Mucosa of stomach (tissue), 1 donor: ENCODE results near the gene CAMTA1.

ENCODE experiments used
- H3K27me3 ChIP-seq: one replicate; pipeline ENCODE4 v1.7.0; 2013; ENCODE audit warnings: mild to moderate bottlenecking, low read length; ENCODE audit not compliant: control insufficient read depth, insufficient read depth
- H3K36me3 ChIP-seq: one replicate; pipeline ENCODE4 v1.7.0; 2013; ENCODE audit warnings: low read length; ENCODE audit not compliant: control insufficient read depth, insufficient read depth
- H3K4me1 ChIP-seq: one replicate; pipeline ENCODE4 v1.7.0; 2013; ENCODE audit warnings: mild to moderate bottlenecking, low read length; ENCODE audit not compliant: control insufficient read depth, insufficient read depth
- H3K4me3 ChIP-seq: one replicate; pipeline ENCODE4 v1.7.0; 2013; ENCODE audit warnings: low read length
- H3K9ac ChIP-seq: one replicate; pipeline ENCODE4 v1.7.0; 2013; ENCODE audit warnings: mild to moderate bottlenecking, low read length, moderate library complexity
- H3K9me3 ChIP-seq: one replicate; pipeline ENCODE4 v1.7.0; 2013; ENCODE audit warnings: mild to moderate bottlenecking, low read length, moderate library complexity; ENCODE audit not compliant: control insufficient read depth
- donor health status: Pancreatic carcinoma.

CAMTA1 gene

DNA sequence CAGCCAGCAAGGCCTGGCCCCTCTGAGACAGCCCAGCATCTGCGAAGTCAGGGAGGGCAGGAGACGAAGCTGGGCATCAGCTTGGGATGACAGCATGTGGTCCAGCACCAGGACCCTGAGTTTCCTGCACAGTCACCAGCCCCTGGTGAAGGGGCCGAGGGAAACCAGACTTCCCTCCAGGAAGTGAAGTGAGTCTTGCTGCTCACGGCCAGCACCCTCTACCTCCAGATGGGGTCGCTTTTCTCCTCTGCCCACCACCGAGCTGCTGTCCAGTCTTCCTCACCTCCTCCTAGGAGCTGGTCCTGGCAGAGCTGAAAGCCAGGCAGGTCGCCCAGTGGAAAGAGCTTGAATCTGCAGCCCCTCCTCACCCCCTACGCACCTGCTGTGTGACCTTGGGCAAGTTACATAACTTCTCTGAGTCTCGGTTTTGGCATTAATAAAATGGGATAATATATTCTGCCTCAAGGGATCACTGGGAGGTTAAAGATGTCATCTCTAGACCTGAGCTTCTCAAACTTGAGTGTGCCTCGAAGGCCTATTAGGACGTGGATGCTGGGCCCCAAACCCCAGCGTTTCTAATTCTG, 867.4 kb downstream of the CAMTA1 start:
- Histone ChIP-seq H3K9me3 (no peaks in the 10 kb centered on the region), H3K36me3 (no peaks in the 10 kb centered on the region), H3K9ac (no peak overlapping the region), H3K4me1 (no peaks in the 10 kb centered on the region), H3K27me3 (peaks cover 12% of the 10 kb centered on the region), H3K4me3 (no peak overlapping the region)

DNA sequence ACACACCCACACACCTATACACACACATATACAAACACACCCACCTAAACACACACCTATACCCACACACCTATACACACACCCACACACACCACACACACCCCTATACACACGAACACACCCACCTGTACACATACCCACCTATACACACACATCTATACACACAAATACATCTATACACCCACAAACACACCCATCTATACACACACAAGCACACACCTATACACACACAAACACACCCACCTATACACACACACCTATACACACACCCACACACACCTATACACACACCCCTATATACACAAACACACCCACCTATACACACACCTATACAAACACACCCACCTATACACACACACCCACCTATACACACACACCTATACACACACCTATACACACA, 869.5 kb downstream of the CAMTA1 start:
- H3K9ac ChIP-seq: no peak overlapping the region
- H3K27me3 ChIP-seq: peaks cover 12% of the 10 kb centered on the region
- H3K4me3 ChIP-seq: no peak overlapping the region
- H3K9me3 ChIP-seq: no peaks in the 10 kb centered on the region
- H3K36me3 ChIP-seq: no peaks in the 10 kb centered on the region
- H3K4me1 ChIP-seq: no peaks in the 10 kb centered on the region

DNA sequence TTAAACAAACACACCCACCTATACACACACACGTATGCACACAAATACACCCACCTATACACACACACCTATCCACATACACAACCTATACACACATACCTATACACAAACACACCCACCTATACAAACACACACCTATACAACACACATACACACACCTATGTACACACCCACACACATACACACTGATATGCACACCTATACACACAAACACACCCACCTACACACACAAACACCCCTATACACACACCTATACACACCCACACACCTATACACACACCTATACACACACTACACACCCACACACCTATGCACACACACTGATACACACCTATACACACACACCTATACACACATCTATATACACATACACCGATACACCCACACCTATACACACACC, 870.1 kb downstream of the CAMTA1 start:
- H3K9ac ChIP-seq: no peak overlapping the region
- no peaks in the 10 kb centered on the region for H3K9me3 ChIP-seq
- no peaks in the 10 kb centered on the region for H3K4me1 ChIP-seq
- H3K27me3 ChIP-seq: peaks cover 8% of the 10 kb centered on the region
- no peak overlapping the region for H3K4me3 ChIP-seq
- H3K36me3 ChIP-seq: no peaks in the 10 kb centered on the region

- no peak overlapping the region for H3K9ac ChIP-seq
- H3K9me3 ChIP-seq: no peaks in the 10 kb centered on the region
- H3K36me3 ChIP-seq: no peaks in the 10 kb centered on the region
- no peaks in the 10 kb centered on the region for H3K4me1 ChIP-seq
- H3K27me3 ChIP-seq: no peaks in the 10 kb centered on the region
- no peak overlapping the region for H3K4me3 ChIP-seq
These were observed 871.4 kb downstream of the CAMTA1 start for GRCh38 chr1:7656557-7657215.

DNA sequence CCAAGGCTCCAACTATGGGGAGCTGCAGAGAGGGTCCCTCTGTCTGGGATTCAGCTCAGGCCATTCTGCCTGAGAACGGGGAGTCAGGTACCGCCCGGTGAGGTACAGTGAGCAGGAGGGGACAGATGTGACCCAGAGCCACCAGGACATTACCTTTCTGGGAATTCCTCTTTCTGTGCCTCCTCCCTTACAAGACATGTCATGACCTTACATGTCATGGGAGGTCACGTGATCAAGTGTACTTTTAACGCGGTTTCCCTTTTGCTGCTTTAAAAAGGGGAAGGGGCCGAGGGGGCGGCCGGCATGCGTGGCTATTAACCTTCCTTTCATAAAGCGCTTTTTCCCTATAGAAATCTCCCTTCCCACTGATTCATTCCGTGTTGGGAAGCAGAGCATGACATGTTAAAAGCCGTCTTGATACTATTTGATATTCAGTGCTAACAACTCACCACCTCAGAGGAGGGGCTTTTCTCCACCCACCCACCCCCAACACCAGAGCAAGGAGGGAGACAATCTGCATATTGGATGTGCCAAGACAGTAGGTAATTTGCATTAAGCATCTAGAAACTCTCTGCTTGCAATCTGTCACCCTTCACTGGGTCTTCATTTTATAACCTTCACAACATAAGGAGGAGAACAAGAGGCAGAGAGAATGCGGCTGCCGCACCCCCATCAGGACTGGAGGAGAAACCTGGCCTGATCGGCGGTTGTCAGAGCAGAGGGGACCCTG, 872.2 kb downstream of the CAMTA1 start:
- no peaks in the 10 kb centered on the region for H3K36me3 ChIP-seq
- no peaks in the 10 kb centered on the region for H3K27me3 ChIP-seq
- no peak overlapping the region for H3K9ac ChIP-seq
- H3K9me3 ChIP-seq: no peaks in the 10 kb centered on the region
- no peaks in the 10 kb centered on the region for H3K4me1 ChIP-seq
- H3K4me3 ChIP-seq: no peak overlapping the region

DNA sequence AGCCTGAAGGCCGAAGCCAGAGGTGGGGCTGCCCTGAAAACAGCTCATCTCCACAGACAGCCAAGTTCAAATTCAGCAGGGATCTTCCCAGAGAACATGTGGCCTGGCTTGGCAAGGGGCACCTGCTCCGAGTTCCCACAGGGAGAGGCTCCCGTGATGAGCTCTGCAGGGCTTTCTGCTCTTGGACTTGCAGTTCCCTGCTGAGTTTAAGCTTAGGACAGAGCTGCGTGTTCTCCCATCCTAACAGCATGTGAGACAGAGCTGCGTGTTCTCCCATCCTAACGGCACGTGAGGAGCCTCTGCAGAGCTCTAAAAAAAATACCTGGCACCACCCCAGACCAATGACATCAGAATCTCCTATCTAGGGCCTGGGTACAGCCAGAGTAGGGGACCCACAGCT, 872.8 kb downstream of the CAMTA1 start:
- Histone ChIP-seq H3K4me1 (no peaks in the 10 kb centered on the region), H3K27me3 (no peaks in the 10 kb centered on the region), H3K36me3 (no peaks in the 10 kb centered on the region), H3K4me3 (no peak overlapping the region), H3K9me3 (no peaks in the 10 kb centered on the region), H3K9ac (no peak overlapping the region)

GRCh38 chr1:7659514-7659913, 874.3 kb downstream of the CAMTA1 start:
- no peaks in the 10 kb centered on the region for H3K27me3 ChIP-seq
- no peaks in the 10 kb centered on the region for H3K4me1 ChIP-seq
- H3K9me3 ChIP-seq: no peaks in the 10 kb centered on the region
- H3K36me3 ChIP-seq: no peaks in the 10 kb centered on the region
- H3K9ac ChIP-seq: no peak overlapping the region
- H3K4me3 ChIP-seq: no peak overlapping the region

GRCh38 chr1:7663451-7664146, 878.3 kb downstream of the CAMTA1 start:
- Histone ChIP-seq H3K9me3 (no peaks in the 10 kb centered on the region), H3K4me3 (no peak overlapping the region), H3K9ac (no peak overlapping the region), H3K4me1 (no peaks in the 10 kb centered on the region), H3K27me3 (no peaks in the 10 kb centered on the region), H3K36me3 (no peaks in the 10 kb centered on the region)

DNA sequence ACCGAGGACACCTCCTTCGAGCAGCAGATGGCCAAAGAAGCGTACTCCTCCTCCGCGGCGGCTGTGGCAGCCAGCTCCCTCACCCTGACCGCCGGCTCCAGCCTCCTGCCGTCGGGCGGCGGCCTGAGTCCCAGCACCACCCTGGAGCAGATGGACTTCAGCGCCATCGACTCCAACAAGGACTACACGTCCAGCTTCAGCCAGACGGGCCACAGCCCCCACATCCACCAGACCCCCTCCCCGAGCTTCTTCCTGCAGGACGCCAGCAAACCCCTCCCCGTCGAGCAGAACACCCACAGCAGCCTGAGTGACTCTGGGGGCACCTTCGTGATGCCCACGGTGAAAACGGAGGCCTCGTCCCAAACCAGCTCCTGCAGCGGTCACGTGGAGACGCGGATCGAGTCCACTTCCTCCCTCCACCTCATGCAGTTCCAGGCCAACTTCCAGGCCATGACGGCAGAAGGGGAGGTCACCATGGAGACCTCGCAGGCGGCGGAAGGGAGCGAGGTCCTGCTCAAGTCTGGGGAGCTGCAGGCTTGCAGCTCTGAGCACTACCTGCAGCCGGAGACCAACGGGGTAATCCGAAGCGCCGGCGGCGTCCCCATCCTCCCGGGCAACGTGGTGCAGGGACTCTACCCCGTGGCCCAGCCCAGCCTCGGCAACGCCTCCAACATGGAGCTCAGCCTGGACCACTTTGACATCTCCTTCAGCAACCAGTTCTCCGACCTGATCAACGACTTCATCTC, 879.1 kb downstream of the CAMTA1 start:
- H3K9me3 ChIP-seq: no peaks in the 10 kb centered on the region
- no peak overlapping the region for H3K9ac ChIP-seq
- no peak overlapping the region for H3K4me3 ChIP-seq
- H3K27me3 ChIP-seq: no peaks in the 10 kb centered on the region
- H3K36me3 ChIP-seq: no peaks in the 10 kb centered on the region
- no peaks in the 10 kb centered on the region for H3K4me1 ChIP-seq

DNA sequence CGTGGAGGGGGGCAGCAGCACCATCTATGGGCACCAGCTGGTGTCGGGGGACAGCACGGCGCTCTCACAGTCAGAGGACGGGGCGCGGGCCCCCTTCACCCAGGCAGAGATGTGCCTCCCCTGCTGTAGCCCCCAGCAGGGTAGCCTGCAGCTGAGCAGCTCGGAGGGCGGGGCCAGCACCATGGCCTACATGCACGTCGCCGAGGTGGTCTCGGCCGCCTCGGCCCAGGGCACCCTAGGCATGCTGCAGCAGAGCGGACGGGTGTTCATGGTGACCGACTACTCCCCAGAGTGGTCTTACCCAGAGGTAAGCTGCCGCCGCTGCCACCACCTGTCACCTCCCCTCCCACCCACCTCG, 879.6 kb downstream of the CAMTA1 start:
- Histone ChIP-seq H3K27me3 (peaks cover 2% of the 10 kb centered on the region), H3K36me3 (no peaks in the 10 kb centered on the region), H3K9ac (no peak overlapping the region), H3K4me1 (peaks cover 5% of the 10 kb centered on the region), H3K4me3 (no peak overlapping the region), H3K9me3 (no peaks in the 10 kb centered on the region)

DNA sequence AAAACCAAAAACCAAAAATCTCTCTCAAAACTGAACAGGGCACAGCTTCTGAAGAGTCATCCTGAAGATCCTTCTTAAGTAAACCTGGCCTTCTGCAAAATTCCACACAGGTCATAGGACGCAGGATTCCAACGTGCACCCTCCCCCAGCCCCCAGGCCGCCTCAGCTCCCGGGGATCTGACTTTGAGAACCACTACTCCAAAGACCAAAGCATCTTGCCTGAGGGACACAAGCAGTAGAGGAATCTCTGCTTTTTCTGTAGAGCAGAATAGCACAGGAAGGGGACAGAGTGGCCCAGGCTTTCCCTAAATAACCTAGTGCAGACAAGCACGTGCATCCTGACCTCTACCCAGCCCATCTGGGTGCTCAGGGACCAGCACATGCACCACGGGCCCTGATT, 881.0 kb downstream of the CAMTA1 start:
- peaks cover 9% of the 10 kb centered on the region for H3K27me3 ChIP-seq
- no peak overlapping the region for H3K4me3 ChIP-seq

More for the DNA sequence above, 881.0 kb downstream of the CAMTA1 start:
- H3K9ac ChIP-seq: no peak overlapping the region
- no peaks in the 10 kb centered on the region for H3K36me3 ChIP-seq
- H3K4me1 ChIP-seq: peaks cover 10% of the 10 kb centered on the region
- no peaks in the 10 kb centered on the region for H3K9me3 ChIP-seq
